ENCODE data around the gene EMILIN2. TPM values are rescaled to one million over a fixed set of nuclear protein-coding genes. Genes with fewer than 3 reads are reported as not detected.
"Not testable (repeated sequence)": the region's sequence is repeated elsewhere in the genome, so short reads cannot be mapped to it uniquely, and the experiment has no call there.

Gene EMILIN2
- total RNA-seq, 4 donors from 2014 or later = 10.8 to 24.2 (median 16.7) TPM

GRCh38 chr18:2827061-2827460, 19.7 kb upstream of the EMILIN2 start:
- no peaks in the 10 kb centered on the region for H3K36me3 ChIP-seq
- intact Hi-C loops (cut with DNase I) = no loop called here
- H3K9me3 ChIP-seq = no peaks in the 10 kb centered on the region
- peak overlapping the region in 2 of 4 donors; percentile 9 to 12 for H3K27ac ChIP-seq (replicated peaks in 1 of 4)
- TF ChIP-seq POLR2AphosphoS5 (IDR thresholded peaks at IDR 0.05) (no peak), POLR2A (IDR thresholded peaks at IDR 0.05; ENCODE audit: low read depth) (no peak), EP300 (IDR thresholded peaks at IDR 0.05) (no peak), CTCF (IDR thresholded peaks at IDR 0.05) (no peak)
- no peak overlapping the region for H3K4me3 ChIP-seq
- WGBS = 80% methylated on average over 5 of the region's 5 CpGs
- H3K27me3 ChIP-seq = no peaks in the 10 kb centered on the region
- DNase-seq (ENCODE audit: extremely low spot score) = no peak
- H3K4me1 ChIP-seq = peaks cover 0 to 10% (median 1%) of the 10 kb centered on the region in 4 donors

GRCh38 chr18:2836118-2836517, 10.7 kb upstream of the EMILIN2 start:
- H3K27ac ChIP-seq (replicated peaks in 1 of 4); H3K36me3 ChIP-seq; H3K27me3 ChIP-seq; H3K4me1 ChIP-seq; H3K4me3 ChIP-seq; intact Hi-C loops (cut with DNase I); DNase-seq (ENCODE audit: extremely low spot score): not testable (repeated sequence)
- 100% methylated on average over 3 of the region's 3 CpGs for WGBS
- H3K9me3 ChIP-seq = peaks cover 0 to 11% (median 4%) of the 10 kb centered on the region in 4 donors

GRCh38 chr18:2837290-2837689, 9.5 kb upstream of the EMILIN2 start:
- H3K36me3 ChIP-seq; H3K27ac ChIP-seq (replicated peaks in 1 of 4); H3K27me3 ChIP-seq; intact Hi-C loops (cut with DNase I); H3K4me1 ChIP-seq; DNase-seq (ENCODE audit: extremely low spot score); H3K4me3 ChIP-seq: not testable (repeated sequence)
- peaks cover 0 to 11% (median 4%) of the 10 kb centered on the region in 4 donors for H3K9me3 ChIP-seq

- 78% methylated on average over 8 of the region's 8 CpGs for WGBS
- no peaks in the 10 kb centered on the region for H3K36me3 ChIP-seq
- no peak for DNase-seq (ENCODE audit: extremely low spot score)
- intact Hi-C loops (cut with DNase I) = no loop called here
- H3K27me3 ChIP-seq = no peaks in the 10 kb centered on the region
- H3K4me3 ChIP-seq = no peak overlapping the region
- no peak overlapping the region for H3K27ac ChIP-seq (replicated peaks in 1 of 4)
- peaks cover 0 to 11% (median 4%) of the 10 kb centered on the region in 4 donors for H3K9me3 ChIP-seq
- no peaks in the 10 kb centered on the region for H3K4me1 ChIP-seq
- TF ChIP-seq EP300 (IDR thresholded peaks at IDR 0.05) = no peak
- no peak for TF ChIP-seq POLR2AphosphoS5 (IDR thresholded peaks at IDR 0.05)
- TF ChIP-seq CTCF (IDR thresholded peaks at IDR 0.05) = no peak
- no peak for TF ChIP-seq POLR2A (IDR thresholded peaks at IDR 0.05; ENCODE audit: low read depth)
Measured at GRCh38 chr18:2839202-2839601, 7.6 kb upstream of the EMILIN2 start.

- no peak overlapping the region for H3K4me3 ChIP-seq
- H3K36me3 ChIP-seq = no peaks in the 10 kb centered on the region
- peaks cover 0 to 10% (median 0%) of the 10 kb centered on the region in 4 donors for H3K27me3 ChIP-seq
- TF ChIP-seq POLR2A (IDR thresholded peaks at IDR 0.05; ENCODE audit: low read depth) (no peak), CTCF (IDR thresholded peaks at IDR 0.05) (no peak), EP300 (IDR thresholded peaks at IDR 0.05) (no peak), POLR2AphosphoS5 (IDR thresholded peaks at IDR 0.05) (no peak)
- intact Hi-C loops (cut with DNase I) = no loop called here
- H3K9me3 ChIP-seq = peaks cover 0 to 11% (median 4%) of the 10 kb centered on the region in 4 donors
- no peak for DNase-seq (ENCODE audit: extremely low spot score)
- no peak overlapping the region for H3K27ac ChIP-seq (replicated peaks in 1 of 4)
- 92% methylated on average over 1 of the region's 1 CpG for WGBS
- no peaks in the 10 kb centered on the region for H3K4me1 ChIP-seq
Measured at GRCh38 chr18:2840521-2840920, 6.3 kb upstream of the EMILIN2 start.

GRCh38 chr18:2843146-2843545, 3.7 kb upstream of the EMILIN2 start:
- intact Hi-C loops (cut with DNase I) = no loop called here

More at GRCh38 chr18:2843146-2843545, 3.7 kb upstream of the EMILIN2 start:
- peaks cover 9 to 25% (median 23%) of the 10 kb centered on the region in 4 donors for H3K4me1 ChIP-seq
- TF ChIP-seq POLR2AphosphoS5 (IDR thresholded peaks at IDR 0.05) (no peak), CTCF (IDR thresholded peaks at IDR 0.05) (no peak), POLR2A (IDR thresholded peaks at IDR 0.05; ENCODE audit: low read depth) (no peak), EP300 (IDR thresholded peaks at IDR 0.05) (no peak)
- 75% methylated on average over 6 of the region's 6 CpGs for WGBS
- H3K27me3 ChIP-seq = peaks cover 0 to 37% (median 12%) of the 10 kb centered on the region in 4 donors
- H3K36me3 ChIP-seq = no peaks in the 10 kb centered on the region
- no peak overlapping the region for H3K27ac ChIP-seq (replicated peaks in 1 of 4)
- no peak overlapping the region for H3K4me3 ChIP-seq
- H3K9me3 ChIP-seq = peaks cover 0 to under 1% (median 0%) of the 10 kb centered on the region in 4 donors
- no peak for DNase-seq (ENCODE audit: extremely low spot score)
